Astrocyte of the spinal cord (primary cell): Measurements from ENCODE around the gene SHISAL1.

Experiments used
- DNase-seq: peaks from one replicate; pipeline ENCODE4 v3.0.0; 2011; ENCODE audit warnings: low read depth, low spot score
- H3K4me3 ChIP-seq: 2 replicates; pipeline ENCODE4 v1.5.1; 2011; ENCODE audit warnings: low read depth, mild to moderate bottlenecking, low read length, moderate library complexity
- CTCF ChIP-seq: IDR thresholded peaks from 2 replicates; pipeline ENCODE4 v1.5.1; 2012; ENCODE audit warnings: low read depth, mild to moderate bottlenecking, low read length, inconsistent platforms
- in situ Hi-C: cut with HindIII; loops from 2 replicates; pipeline ENCODE4 v1.10.0; 2017; ENCODE audit warnings: low sequenced_read_pairs

Gene SHISAL1

GRCh38 chr22:44271010-44271500 lies 41.7 kb downstream of the SHISAL1 start:
- no peak for DNase-seq
- TF ChIP-seq CTCF = no peak
- H3K4me3 ChIP-seq = no peak overlapping the region
- in situ Hi-C loops = no loop called here

- DNase-seq = no peak
- in situ Hi-C loops = no loop called here
- no peak for TF ChIP-seq CTCF
- no peak overlapping the region for H3K4me3 ChIP-seq
Measured at GRCh38 chr22:44270556-44270880, 42.2 kb downstream of the SHISAL1 start.

DNA sequence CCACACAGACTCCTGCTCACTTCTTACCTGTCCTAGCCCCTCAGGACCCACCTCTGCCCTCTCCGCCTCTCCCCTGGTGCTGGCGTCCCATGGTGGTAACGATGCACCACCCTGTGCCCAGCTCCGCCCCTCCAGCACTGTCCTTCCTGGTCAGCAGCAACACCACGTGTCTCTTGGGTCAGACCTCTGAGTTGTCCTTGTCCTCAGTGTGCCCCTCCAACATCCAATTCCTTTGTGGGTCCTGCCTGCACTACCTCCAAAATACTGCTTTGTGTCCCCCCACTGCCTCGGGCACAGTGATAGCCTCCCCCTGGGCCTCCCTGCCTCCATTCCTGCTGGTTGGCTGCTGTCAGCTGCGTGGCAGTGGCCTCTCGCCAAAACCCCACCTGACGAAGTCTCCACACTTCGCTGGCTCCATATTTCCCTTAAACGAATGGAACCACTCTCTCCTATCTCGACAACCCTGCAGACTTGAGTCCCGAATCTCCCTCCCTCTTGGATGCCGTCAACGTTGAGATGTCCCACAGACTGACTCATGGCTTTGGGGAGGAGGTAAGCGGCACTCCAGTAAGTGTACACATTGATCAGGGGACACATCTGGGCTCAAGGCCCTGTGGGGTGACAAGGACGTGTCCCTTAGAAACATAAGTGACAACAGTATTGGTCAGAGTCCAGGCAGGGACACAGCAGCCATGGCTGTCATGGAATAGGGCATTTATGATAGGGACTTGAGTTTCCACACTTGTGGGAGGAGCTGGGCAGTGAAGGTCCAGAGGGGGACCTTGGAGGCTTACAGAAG lies 42.8 kb downstream of the SHISAL1 start:
- no peak for DNase-seq
- TF ChIP-seq CTCF = no peak
- in situ Hi-C loops = no loop called here
- H3K4me3 ChIP-seq = no peak overlapping the region

GRCh38 chr22:44269117-44269498 lies 43.6 kb downstream of the SHISAL1 start:
- DNase-seq = no peak
- H3K4me3 ChIP-seq = no peak overlapping the region
- in situ Hi-C loops = no loop called here
- no peak for TF ChIP-seq CTCF

DNA sequence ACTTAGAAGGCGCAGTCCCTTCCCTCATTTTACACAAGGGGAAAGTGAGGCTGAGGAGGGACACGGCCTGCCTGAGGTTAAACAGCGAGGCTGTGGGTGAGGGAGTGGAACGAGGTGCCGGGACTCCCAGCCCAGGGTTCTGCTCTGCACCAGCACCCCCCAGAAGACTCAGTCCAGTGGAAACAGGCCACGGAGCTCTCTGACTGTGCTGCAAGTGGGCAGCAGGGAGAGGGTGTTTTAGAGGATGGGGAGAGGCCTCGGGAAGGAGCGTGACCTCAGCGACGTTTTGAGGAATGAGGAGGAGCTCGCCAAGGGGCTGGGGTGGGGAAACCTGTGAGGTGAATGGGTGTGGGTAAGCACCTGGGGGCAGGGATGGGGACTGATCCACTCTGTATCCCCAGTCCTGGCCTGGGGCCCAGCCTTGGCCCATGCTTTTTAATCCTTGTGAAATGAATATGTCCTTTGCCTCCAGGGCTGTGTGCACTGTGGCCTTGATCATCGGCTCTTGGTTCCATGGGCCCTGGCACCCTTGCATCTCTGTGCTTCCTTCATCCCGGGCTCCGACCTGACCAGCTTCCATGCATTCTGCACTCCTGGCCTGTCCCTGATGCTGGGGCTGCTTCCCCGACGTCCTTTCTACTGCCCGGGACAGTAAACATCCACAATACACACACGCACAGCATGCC lies 44.2 kb downstream of the SHISAL1 start:
- no peak for TF ChIP-seq CTCF
- in situ Hi-C loops = no loop called here
- no peak for DNase-seq

GRCh38 chr22:44267856-44268255 lies 44.9 kb downstream of the SHISAL1 start:
- no peak for TF ChIP-seq CTCF
- in situ Hi-C loops = no loop called here

More for the DNA sequence above, 44.2 kb downstream of the SHISAL1 start:
- H3K4me3 ChIP-seq = no peak overlapping the region

More at GRCh38 chr22:44267856-44268255, 44.9 kb downstream of the SHISAL1 start:
- no peak overlapping the region for H3K4me3 ChIP-seq
- DNase-seq = no peak
